ENCODE results near the gene UBE2U. TPM values are rescaled to one million over a fixed set of nuclear protein-coding genes. Genes with fewer than 3 reads are reported as not detected.

Gene UBE2U
- total and polyA plus RNA-seq, 2 experiments from 2014 or later: not detected

GRCh38 chr1:64194168-64195080 lies 9.0 kb upstream of the UBE2U start:
- Histone ChIP-seq H4K20me1 (replicated peaks; ENCODE audit: insufficient read depth) (no peaks in the 10 kb centered on the region), H3K4me2 (no peak overlapping the region), H2AFZ (no peak overlapping the region), H3K36me3 (ENCODE audit: insufficient read depth) (no peaks in the 10 kb centered on the region), H3F3A (replicated peaks; ENCODE audit: low read depth) (no peaks in the 10 kb centered on the region), H3K27me3 (ENCODE audit: insufficient read depth) (no peaks in the 10 kb centered on the region), H3K4me3 (no peak overlapping the region), H3K4me1 (ENCODE audit: insufficient read depth) (no peaks in the 10 kb centered on the region), H3K79me2 (replicated peaks; ENCODE audit: insufficient read depth) (no peaks in the 10 kb centered on the region), H3K9me2 (ENCODE audit: insufficient read depth) (0 out of 2 replicates have a peak, but pooled peaks cover 12% of the 10 kb centered on the region), H3K27ac (ENCODE audit: low read depth) (no peak overlapping the region)
- TF ChIP-seq NANOG (IDR thresholded peaks at IDR 0.05; ENCODE audit: borderline replicate concordance): no peak
- no peak for TF ChIP-seq CREB1 (CRISPR knock-in tag; IDR thresholded peaks at IDR 0.05; ENCODE audit: low read depth)
- no peak for TF ChIP-seq EZH2 (IDR thresholded peaks at IDR 0.05; ENCODE audit: low read depth, unreplicated experiment)
- TF ChIP-seq STAT1 (IDR thresholded peaks at IDR 0.05; ENCODE audit: unreplicated experiment): no peak
- no peak for TF ChIP-seq ZNF462 (CRISPR knock-in tag; IDR thresholded peaks at IDR 0.05)
- no peak for TF ChIP-seq REST (IDR thresholded peaks at IDR 0.05; ENCODE audit: unreplicated experiment)
- TF ChIP-seq EZH2phosphoT487 (IDR thresholded peaks at IDR 0.05; ENCODE audit: unreplicated experiment): no peak
- TF ChIP-seq ZNF114 (CRISPR knock-in tag; IDR thresholded peaks at IDR 0.05): no peak
- no peak for TF ChIP-seq ZNF331 (CRISPR knock-in tag; IDR thresholded peaks at IDR 0.05; ENCODE audit: low read depth)
- no peak for TF ChIP-seq POLR2AphosphoS5 (IDR thresholded peaks at IDR 0.05; ENCODE audit: low read depth)
- no peak for TF ChIP-seq CTCF (conservative IDR thresholded peaks at IDR 0.05; ENCODE audit: low read depth in 2 of 2)
- no peak for TF ChIP-seq JUNB (IDR thresholded peaks at IDR 0.05; ENCODE audit: unreplicated experiment)
- H3K36me3 Mint-ChIP-seq (ENCODE audit: low read depth): peaks cover 3% of the 10 kb centered on the region; the same call in 1 of the 3 replicates
- no peak for ATAC-seq
- no peak for DNase-seq (ENCODE audit: low spot score)
- H3K4me1 Mint-ChIP-seq: peaks cover 16% of the 10 kb centered on the region
- H3K4me3 Mint-ChIP-seq: no peak overlapping the region
- peaks cover 8% of the 10 kb centered on the region; the same call in 2 of the 3 replicates for H3K9me3 Mint-ChIP-seq
- no peak overlapping the region for H3K27ac Mint-ChIP-seq
- H3K27me3 Mint-ChIP-seq (ENCODE audit: insufficient read depth, low read depth, poor library complexity): no peaks in the 10 kb centered on the region

Measured in GM23338 (cell line).